Stimulated activated CD8-positive, alpha-beta memory T cell treated with anti-CD3 and anti-CD28 coated beads, Interleukin-12 subunit alpha, Interleukin-12 subunit beta, amount 100 ng/mL, for 24 hours (primary cell): Measurements from ENCODE around the gene TAF12.
"Not testable (repeated sequence)": the region's sequence is repeated elsewhere in the genome, so short reads cannot be mapped to it uniquely, and the experiment has no call there.

ENCODE experiments used
- DNase-seq: peaks from one replicate; pipeline ENCODE4 v3.0.0-alpha.2; 2020; ENCODE audit errors: extremely low read depth

TAF12 gene

GRCh38 chr1:28645406-28645805, 2.5 kb upstream of the TAF12 start:
- not testable (repeated sequence) for DNase-seq

DNA sequence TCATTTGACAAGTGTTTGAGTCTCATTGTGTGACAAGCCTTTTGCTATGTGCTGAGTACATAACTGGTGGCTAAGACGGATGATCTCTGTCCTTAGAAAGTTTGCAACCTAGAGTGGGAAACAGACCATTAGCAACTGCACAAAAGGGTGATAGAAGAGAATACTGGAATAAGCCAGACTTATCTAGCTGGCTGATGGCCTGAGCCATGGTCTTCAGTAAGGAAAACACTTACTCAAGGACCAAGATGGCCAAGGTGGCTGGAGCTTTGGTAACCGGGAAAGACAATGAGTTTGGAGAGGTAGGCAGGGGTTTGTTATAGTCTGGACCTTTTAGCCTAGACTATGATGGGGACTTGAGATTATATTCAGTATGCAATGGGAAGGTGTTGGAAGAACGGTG, 1.6 kb upstream of the TAF12 start:
- no peak for DNase-seq

DNA sequence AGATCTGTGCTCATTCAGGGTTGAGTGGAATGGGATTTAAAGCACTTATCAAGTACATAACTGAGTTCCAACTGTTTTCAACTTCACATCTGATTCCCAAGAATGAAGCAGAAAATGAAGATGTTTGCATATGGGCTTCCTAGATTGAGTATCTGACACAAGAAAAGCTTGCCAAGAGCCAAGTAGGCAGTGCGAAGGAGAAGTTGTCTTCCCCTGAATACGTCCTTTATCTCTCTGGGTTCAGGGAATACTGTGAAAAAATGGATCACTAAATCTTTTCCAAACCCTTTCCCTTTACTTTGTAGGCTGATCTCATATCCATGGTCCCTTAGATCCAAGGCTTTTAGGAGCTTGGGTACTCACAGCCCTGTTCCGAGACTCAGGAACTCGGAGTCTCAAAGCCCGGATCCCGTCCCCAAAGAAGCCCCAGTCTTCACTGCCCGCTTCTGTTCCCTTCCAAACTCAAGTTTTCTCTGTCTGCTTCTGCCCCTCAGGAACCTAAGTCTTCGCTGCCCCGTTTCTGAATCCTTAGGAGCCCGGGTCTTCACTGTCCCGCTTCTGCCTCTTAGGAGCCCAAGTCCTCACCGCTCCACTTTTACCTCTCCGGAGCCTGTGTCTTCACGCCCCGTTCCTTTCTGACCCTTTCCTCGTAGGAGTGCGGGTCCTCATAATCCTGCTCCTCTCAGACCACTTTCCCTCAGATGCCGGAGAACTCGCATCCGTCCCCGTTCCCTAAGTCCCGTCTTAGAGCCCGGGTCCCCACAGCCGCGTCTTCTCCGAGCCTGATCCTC, 616 bp downstream of the TAF12 start:
- DNase-seq = no peak

DNA sequence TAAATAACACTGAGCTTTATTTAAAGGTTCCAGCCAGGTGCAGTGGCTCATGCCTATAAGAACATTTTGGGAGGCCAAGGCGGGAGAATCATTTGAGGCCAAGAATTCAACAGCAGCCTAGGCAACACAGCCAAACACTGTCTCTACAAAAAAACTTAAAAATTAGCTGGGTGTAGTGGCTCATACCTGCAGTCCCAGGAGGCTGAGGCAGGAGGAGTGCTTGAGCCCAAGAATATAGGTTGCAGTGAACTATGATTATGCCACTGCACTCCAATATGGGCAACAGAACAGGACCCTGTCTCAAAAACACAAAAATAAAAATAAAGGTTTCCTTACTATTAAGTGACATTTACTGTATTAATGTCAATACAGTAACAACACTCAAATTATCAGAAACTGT, 2.1 kb downstream of the TAF12 start:
- no peak for DNase-seq

DNA sequence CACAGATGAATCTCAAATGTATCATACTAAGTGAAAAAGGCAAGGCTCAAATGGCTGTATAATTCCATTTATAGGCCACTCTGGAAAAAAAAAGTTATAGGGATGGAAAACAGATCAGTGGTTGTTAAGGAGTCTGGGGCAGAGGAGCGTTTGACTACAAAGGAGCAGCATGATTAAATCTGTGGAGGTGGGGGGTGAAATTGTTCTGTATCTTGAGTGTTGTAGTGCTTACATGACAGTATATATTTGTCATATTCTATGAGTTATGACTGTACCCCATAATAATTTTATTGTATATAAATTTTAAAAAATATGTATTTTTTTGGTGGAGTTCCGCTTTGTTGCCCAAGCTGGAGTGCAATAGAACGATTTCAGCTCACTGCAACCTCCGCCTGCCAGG, 10.3 kb downstream of the TAF12 start:
- no peak for DNase-seq

DNA sequence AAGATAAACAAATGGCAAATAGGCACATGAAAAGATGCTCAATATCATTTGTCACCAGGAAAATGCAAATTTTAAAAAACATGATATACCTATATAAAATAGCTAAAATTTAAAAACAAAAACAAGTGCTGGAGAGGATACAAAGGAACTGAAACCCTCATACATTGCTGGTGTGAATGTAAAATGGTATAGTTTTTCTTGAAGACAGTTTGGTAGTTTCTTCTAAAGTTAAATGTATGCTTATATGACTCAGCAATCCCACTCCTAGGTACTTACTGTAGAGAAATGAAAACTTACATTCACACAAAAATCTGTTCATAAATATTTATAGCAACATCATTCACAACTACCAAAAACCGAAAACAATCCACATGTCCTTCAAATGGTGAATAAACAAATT, 11.2 kb downstream of the TAF12 start:
- DNase-seq = no peak

DNA sequence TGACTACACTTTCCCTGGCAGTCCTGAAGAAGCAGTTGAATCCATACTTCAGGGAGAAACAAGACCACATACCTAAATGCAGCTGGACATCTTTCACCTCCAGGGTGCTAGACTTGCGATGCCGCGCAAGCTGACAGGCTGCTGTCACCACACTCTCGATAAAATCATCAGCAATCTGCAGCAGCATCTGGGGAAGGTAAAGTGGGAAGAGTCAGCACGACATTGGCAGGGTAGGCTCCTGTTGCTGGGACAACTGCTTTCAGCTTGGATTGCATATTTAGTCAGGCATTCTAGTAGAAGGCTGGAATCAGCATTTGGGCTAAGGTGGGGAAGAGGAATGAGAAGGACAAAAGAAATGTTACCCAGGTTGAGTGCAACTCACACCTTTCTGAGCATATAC, 29.7 kb downstream of the TAF12 start:
- no peak for DNase-seq

- DNase-seq = no peak
Observed at GRCh38 chr1:28606771-28607170, 36.1 kb downstream of the TAF12 start.

DNA sequence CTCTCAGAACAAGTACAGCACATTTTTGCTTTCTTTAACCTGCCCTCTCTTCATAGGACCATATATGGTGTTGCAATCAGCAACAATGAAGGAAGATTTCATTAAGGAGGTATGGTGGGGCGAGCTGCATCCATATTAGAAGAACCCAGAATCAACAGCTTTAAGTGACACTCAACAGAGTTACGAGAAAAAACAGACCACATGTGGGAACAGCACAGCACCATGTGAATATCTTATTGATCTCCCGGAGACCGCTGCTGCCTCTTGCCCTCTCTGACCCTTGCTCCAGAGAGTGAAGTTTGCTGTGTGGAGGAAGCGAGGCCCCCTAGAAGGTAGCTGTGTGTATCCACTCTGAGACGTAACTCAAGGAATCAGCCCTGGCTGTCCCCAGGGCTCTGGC, 37.9 kb downstream of the TAF12 start:
- no peak for DNase-seq

DNA sequence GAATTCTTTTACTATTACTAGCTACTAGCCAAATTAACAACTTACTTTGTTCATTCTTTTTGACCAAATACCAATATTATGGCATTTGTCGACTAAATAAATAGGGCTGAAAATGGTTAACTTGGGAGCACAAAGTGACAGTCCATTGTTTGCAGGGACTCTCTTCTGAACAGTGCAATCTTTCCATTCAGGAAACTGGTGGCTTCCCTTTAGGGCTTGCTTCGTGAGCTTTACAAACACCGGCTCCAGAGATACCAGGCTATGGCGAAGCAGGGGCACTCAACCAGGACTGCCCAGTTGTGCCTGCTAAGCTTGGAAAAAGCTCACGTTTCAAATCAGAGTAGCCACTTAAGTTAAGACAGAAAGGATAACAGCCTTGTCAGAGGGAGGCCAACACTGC, 38.5 kb downstream of the TAF12 start:
- no peak for DNase-seq

- no peak for DNase-seq
Observed at GRCh38 chr1:28602536-28603439, 40.1 kb downstream of the TAF12 start.

DNA sequence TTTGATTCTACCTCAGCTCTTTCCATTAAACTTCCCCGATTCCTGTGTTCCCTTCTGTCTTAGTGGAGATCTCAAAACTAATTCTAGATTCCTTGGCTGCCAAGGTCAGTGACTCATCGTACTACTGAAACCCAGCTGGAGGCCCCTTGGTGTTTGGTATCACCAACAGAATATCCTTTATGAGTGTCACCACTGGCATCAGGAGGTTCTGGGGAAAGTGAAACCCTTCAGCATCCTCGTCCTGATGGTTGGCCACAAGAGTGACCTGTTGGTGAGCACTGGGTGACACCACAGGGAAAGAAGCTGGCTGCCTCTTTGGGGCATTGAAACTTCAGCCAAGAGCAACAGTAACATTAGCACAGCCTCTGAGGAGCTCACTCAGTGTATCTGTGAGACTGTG, 41.2 kb downstream of the TAF12 start:
- DNase-seq = no peak

GRCh38 chr1:28596276-28596675, 46.6 kb downstream of the TAF12 start:
- not testable (repeated sequence) for DNase-seq

DNA sequence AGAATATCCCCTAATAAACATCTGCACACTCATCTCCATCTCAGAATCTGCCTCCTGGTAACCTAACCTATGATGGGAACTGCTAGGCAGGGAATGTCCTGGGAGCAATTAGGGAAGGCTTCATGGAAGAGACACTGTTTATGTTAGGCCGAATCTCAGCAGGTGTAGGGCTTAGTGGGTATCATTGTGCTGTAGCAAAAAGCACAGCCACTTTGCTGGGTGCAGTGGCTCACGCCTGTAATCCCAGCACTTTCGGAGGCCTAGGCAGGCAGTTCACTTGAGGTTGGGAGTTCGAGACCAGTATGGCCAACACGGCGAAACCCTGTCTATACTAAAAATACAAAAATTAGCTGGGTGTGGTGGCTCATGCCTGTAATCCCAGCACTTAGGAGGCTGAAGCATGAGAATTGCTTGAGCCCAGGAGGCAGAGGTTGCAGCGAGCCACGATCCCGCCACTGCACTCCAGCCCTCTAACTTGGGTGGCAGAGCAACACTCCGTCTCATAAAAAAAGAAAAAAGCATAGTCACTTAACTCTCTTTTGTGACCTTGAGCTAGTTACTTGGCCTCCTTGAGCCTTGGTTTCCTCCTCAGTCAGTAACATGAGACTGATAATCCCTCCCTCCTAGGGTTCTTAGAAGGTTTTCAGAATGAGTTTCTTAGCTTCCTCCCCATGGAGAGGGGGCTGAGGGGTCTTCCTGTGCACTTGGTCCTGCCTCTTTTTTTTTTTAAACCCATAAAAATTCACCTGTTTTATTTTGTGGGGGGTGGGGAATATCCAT, 47.3 kb downstream of the TAF12 start:
- DNase-seq = no peak

- not testable (repeated sequence) for DNase-seq
Observed at GRCh38 chr1:28594686-28595411, 48.0 kb downstream of the TAF12 start.

- not testable (repeated sequence) for DNase-seq
Observed at GRCh38 chr1:28593988-28594356, 48.9 kb downstream of the TAF12 start.

- no peak for DNase-seq
Observed at GRCh38 chr1:28592321-28593071, 50.4 kb downstream of the TAF12 start.

GRCh38 chr1:28591708-28592320, 51.1 kb downstream of the TAF12 start, which contains the start of gene RAB42:
RAB42 (plus strand) TSS chr1:28592265; CDS start chr1:28592512, 247 bp downstream.
- no peak for DNase-seq

GRCh38 chr1:28586585-28587391, 56.1 kb downstream of the TAF12 start:
- not testable (repeated sequence) for DNase-seq
